Esophagus squamous epithelium (tissue), 4 donors: ENCODE results near the gene RTL5.

ENCODE experiments used
- POLR2A ChIP-seq, 4 donors: fragments of 450-650 bp; IDR thresholded peaks; one replicate each; pipeline ENCODE4 v1.6.1; 2017; ENCODE audit warnings: antibody characterized with exemption in 4 of 4, mild to moderate bottlenecking in 4 of 4, moderate library complexity in 3 of 4
- TF ChIP-seq, protein P1 (sequence below), 6 experiments: fragments of 450-650 bp in 4 of 6; fragments of 200-600 bp in 2 of 6; sonication (generic) in 2 of 6; IDR thresholded peaks; one replicate each; pipeline ENCODE4 v1.5.1; 2016 to 2019; ENCODE audit warnings: antibody characterized with exemption in 6 of 6, mild to moderate bottlenecking in 4 of 6, moderate library complexity in 4 of 6

GRCh38 chrX:72095370-72095769 is 36.3 kb downstream of the RTL5 start:
- TF ChIP-seq, protein P1, sequence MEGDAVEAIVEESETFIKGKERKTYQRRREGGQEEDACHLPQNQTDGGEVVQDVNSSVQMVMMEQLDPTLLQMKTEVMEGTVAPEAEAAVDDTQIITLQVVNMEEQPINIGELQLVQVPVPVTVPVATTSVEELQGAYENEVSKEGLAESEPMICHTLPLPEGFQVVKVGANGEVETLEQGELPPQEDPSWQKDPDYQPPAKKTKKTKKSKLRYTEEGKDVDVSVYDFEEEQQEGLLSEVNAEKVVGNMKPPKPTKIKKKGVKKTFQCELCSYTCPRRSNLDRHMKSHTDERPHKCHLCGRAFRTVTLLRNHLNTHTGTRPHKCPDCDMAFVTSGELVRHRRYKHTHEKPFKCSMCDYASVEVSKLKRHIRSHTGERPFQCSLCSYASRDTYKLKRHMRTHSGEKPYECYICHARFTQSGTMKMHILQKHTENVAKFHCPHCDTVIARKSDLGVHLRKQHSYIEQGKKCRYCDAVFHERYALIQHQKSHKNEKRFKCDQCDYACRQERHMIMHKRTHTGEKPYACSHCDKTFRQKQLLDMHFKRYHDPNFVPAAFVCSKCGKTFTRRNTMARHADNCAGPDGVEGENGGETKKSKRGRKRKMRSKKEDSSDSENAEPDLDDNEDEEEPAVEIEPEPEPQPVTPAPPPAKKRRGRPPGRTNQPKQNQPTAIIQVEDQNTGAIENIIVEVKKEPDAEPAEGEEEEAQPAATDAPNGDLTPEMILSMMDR (IDR thresholded peaks at IDR 0.05) = no peak
- no peak for TF ChIP-seq POLR2A (IDR thresholded peaks at IDR 0.05)
